Subcutaneous adipose tissue (tissue), 4 donors: ENCODE measurements around the gene ARHGEF28. TPM values are rescaled to one million over a fixed set of nuclear protein-coding genes. Genes with fewer than 3 reads are reported as not detected.

ENCODE experiments used
- CTCF ChIP-seq: fragments of 450-650 bp; IDR thresholded peaks from one replicate; pipeline ENCODE4 v1.5.1; 2016; ENCODE audit warnings: low read depth, mild to moderate bottlenecking, control low read depth, antibody characterized with exemption, moderate library complexity
- total RNA-seq, 4 donors: library from RNA; depleted of rRNA; stranded (reverse); fragments of >200 nt; gene quantifications; one replicate each; pipeline ENCODE4 v1.1.0, GENCODE V29; 2016

Gene ARHGEF28
- total RNA-seq, 4 donors from 2014 or later: 9.9 to 46.3 (median 17.3) TPM

GRCh38 chr5:73835726-73836125 is 209.7 kb downstream of the ARHGEF28 start:
- TF ChIP-seq CTCF: no peak

DNA sequence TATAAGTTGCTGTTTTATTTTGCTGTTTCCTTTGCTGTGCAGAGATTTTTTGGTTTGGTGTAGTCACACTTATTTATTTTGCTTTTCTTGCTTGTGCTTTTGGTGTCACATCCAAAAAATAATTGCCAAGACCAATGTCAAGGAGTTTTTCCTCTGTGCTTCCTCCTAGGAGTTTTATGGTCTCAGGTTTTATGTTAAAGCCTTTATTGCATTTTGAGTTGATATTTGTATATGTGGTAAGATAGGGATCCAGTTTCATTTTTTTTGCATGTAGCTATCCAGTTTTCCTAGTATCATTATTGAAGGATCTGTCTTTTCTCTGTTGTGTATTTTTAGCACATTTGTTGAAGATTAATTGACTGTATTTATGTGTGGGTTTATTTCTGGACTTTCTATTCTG is 210.6 kb downstream of the ARHGEF28 start:
- no peak for TF ChIP-seq CTCF

- TF ChIP-seq CTCF: no peak
Observed at GRCh38 chr5:73838901-73839300, 212.9 kb downstream of the ARHGEF28 start.

DNA sequence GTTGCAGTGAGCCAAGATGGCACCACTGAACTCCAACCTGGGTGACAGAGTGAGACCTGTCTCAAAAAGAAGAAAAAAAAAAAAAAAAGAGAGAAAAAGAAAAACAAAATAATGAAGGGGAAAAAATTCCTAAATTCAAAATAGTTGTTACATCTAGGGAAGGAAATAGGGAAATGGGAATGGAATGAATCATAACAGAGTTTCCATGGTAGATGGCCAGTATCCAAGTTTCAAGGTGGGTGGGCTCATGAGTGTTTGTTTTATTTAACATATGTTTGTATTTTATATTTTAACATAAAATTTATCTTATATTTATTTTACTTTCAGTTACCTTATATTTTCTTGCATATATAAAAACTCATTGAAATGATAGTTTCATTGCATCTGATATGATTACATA is 215.6 kb downstream of the ARHGEF28 start:
- no peak for TF ChIP-seq CTCF

DNA sequence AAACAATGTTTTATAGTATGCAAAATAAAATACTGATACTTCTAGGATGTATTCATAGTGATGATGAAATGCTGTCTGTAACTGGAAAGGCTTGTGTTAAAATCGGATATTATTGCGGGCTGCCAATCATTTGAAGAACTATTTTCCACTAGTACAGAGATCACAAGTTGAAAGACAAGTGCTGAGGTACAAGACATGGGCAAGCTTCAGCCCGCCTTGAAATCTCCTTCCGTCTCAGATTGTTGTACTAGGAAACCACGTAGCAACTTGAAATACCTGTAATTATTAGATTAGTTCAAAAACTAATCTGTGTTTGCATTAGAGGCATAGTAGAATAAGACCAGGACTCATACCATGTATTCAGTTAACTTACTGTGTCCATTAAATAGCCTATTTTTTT is 218.2 kb downstream of the ARHGEF28 start:
- no peak for TF ChIP-seq CTCF

DNA sequence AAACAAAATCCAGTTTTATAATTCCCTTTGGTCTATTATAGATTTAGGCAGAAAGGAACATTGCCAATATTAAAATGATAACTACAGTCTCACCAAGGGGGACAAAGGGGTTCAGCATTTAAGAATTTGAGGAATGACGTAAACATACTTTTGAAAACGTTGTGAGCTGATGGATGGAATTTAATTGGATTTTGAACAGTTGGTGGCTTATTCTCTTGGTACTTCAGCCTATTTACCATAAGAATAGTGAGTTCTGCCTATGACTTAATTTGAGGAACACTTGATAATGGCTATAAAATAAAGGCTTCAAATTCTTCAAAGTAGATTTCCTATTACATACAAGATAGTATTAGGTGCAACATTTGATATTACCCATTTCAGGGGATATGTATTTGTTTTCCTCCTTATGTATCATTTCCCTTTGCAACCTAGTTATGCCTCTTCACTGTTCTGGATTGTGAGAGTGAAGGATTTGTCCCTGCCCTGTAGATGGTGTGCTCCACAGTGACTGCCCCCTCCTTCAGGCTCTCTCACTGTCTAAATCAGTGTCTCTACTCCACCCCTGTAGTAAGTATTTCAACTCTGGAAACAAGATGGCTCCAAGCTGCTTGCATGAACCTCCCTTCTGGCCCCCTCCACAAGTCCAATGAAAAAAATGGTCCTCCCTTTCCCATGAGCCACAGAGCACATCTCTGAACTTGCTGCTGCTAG is 225.6 kb downstream of the ARHGEF28 start:
- no peak for TF ChIP-seq CTCF

GRCh38 chr5:73853091-73853490 is 227.1 kb downstream of the ARHGEF28 start:
- TF ChIP-seq CTCF: no peak
